ENCODE measurements around the gene SEPSECS. TPM values are rescaled to one million over a fixed set of nuclear protein-coding genes. Genes with fewer than 3 reads are reported as not detected.

Gene SEPSECS
- total RNA-seq (10 to 100 TPM; 18.5 to 18.7 TPM), total RNA-seq (8.2 to 65.3 (median 42.2) reads per million in 172 experiments)
- 10.4 TPM for polyA plus RNA-seq (2013, experiment 1 of 2)
- 12.8 TPM for polyA plus RNA-seq (2013, experiment 2 of 2)

GRCh38 chr4:25159837-25160713, at the start of gene SEPSECS:
Gene SEPSECS (minus strand): TSS chr4:25160449. CDS start chr4:25160369, 80 bp downstream.
- H3K4me3 ChIP-seq (ENCODE audit: low read length), result peak within 1 kb of the TSS; percentile 91
- H3K36me3 Mint-ChIP-seq (ENCODE audit: low read depth), result peaks cover 51% of the 10 kb centered on the region

GRCh38 chr4:25209702-25210101, 49.5 kb upstream of the SEPSECS start:
- no peak for ATAC-seq (ENCODE audit: poor library complexity)
- ChIA-PET CTCF (no interaction called here), POLR2A (no interaction called here)
- Mint-ChIP-seq H3K4me3 (no peak overlapping the region), H3K27ac (no peak overlapping the region), H3K36me3 (ENCODE audit: low read depth) (peaks cover 4% of the 10 kb centered on the region), H3K27me3 (no peaks in the 10 kb centered on the region), H3K4me1 (ENCODE audit: low read depth) (no peaks in the 10 kb centered on the region), H3K9me3 (peaks cover 20% of the 10 kb centered on the region)
- no peak overlapping the region for H3K4me3 ChIP-seq (ENCODE audit: low read length)
- H3K4me1 ChIP-seq (ENCODE audit: insufficient read depth, low read length), result no peaks in the 10 kb centered on the region
- intact Hi-C loops (cut with DNase I, micrococcal nuclease), result no loop called here
- no peak overlapping the region for H3K27ac ChIP-seq (ENCODE audit: low read depth in 1 of 2, low read length in 2 of 2)
- H3K36me3 ChIP-seq (ENCODE audit: insufficient read depth, low read length), result no peaks in the 10 kb centered on the region
- TF ChIP-seq CTCF (IDR thresholded peaks at IDR 0.05), result no peak
- peaks cover 0 to 10% of the 10 kb centered on the region in 2 experiments for H3K9me3 ChIP-seq (ENCODE audit: control insufficient read depth in 1 of 2, insufficient read depth in 1 of 2, low read length in 2 of 2)
- DNase-seq, result no peak
- no peaks in the 10 kb centered on the region for H3K27me3 ChIP-seq (ENCODE audit: control insufficient read depth in 1 of 2, insufficient read depth in 2 of 2, low read length in 2 of 2)

More at GRCh38 chr4:25159837-25160713, at the start of gene SEPSECS:
- peak within 1 kb of the TSS; percentile 93 for H3K4me3 Mint-ChIP-seq
- ChIA-PET CTCF (interaction anchor here (1.4 to 4.7 kb wide), 2 partner anchors 16 to 152 kb away, joined by 4 to 48 read pairs; partner anchors contain the start of gene ZCCHC4), POLR2A (interaction anchor here (0.5 to 5.0 kb wide), 15 partner anchors 9 to 1424 kb away, joined by 3 to 80 read pairs (median 3); partner anchors contain the start of genes ANAPC4, DHX15, PI4K2B and TBC1D19)
- ATAC-seq (ENCODE audit: poor library complexity) (peak; percentile 82), DNase-seq (peak; percentile 84 to 98 (median 92))
- H3K4me1 ChIP-seq (ENCODE audit: insufficient read depth, low read length), result peaks cover 26% of the 10 kb centered on the region
- H3K36me3 ChIP-seq (ENCODE audit: insufficient read depth, low read length), result peaks cover 19% of the 10 kb centered on the region
- H3K27me3 ChIP-seq (ENCODE audit: control insufficient read depth in 1 of 2, insufficient read depth in 2 of 2, low read length in 2 of 2), result no peaks in the 10 kb centered on the region
- peak within 1 kb of the TSS; percentile 97 to 98 for H3K27ac ChIP-seq (ENCODE audit: low read depth in 1 of 2, low read length in 2 of 2)
- no peaks in the 10 kb centered on the region for H3K9me3 ChIP-seq (ENCODE audit: control insufficient read depth in 1 of 2, insufficient read depth in 1 of 2, low read length in 2 of 2)
- H3K4me1 Mint-ChIP-seq (ENCODE audit: low read depth), result peaks cover 68% of the 10 kb centered on the region
- H3K27me3 Mint-ChIP-seq, result no peaks in the 10 kb centered on the region
- intact Hi-C loops (cut with DNase I, micrococcal nuclease), result loop anchor here (1.0 to 10.0 kb wide), 9 partner anchors 19 to 1157 kb away; partner anchors contain the start of genes ANAPC4 (in 2 of the 2), ZCCHC4 (in 2 of the 2) and SMIM20 (in 1 of the 2)
- H3K9me3 Mint-ChIP-seq, result no peaks in the 10 kb centered on the region
- H3K27ac Mint-ChIP-seq, result peak within 1 kb of the TSS; percentile 96
- no peak for TF ChIP-seq CTCF (IDR thresholded peaks at IDR 0.05)

GRCh38 chr4:25207997-25208396, 47.7 kb upstream of the SEPSECS start:
- Mint-ChIP-seq H3K27me3 (no peaks in the 10 kb centered on the region), H3K27ac (no peak overlapping the region), H3K4me1 (ENCODE audit: low read depth) (no peaks in the 10 kb centered on the region), H3K9me3 (peaks cover 23% of the 10 kb centered on the region), H3K36me3 (ENCODE audit: low read depth) (peaks cover 4% of the 10 kb centered on the region), H3K4me3 (no peak overlapping the region)
- no peaks in the 10 kb centered on the region for H3K4me1 ChIP-seq (ENCODE audit: insufficient read depth, low read length)
- ATAC-seq (ENCODE audit: poor library complexity), result no peak
- DNase-seq, result no peak
- H3K9me3 ChIP-seq (ENCODE audit: control insufficient read depth in 1 of 2, insufficient read depth in 1 of 2, low read length in 2 of 2), result peaks cover 0 to 10% of the 10 kb centered on the region in 2 experiments
- intact Hi-C loops (cut with DNase I, micrococcal nuclease), result no loop called here
- CTCF ChIA-PET, result no interaction called here
- no peak overlapping the region for H3K27ac ChIP-seq (ENCODE audit: low read depth in 1 of 2, low read length in 2 of 2)
- POLR2A ChIA-PET, result no interaction called here
- H3K36me3 ChIP-seq (ENCODE audit: insufficient read depth, low read length), result no peaks in the 10 kb centered on the region
- no peak overlapping the region for H3K4me3 ChIP-seq (ENCODE audit: low read length)
- no peaks in the 10 kb centered on the region for H3K27me3 ChIP-seq (ENCODE audit: control insufficient read depth in 1 of 2, insufficient read depth in 2 of 2, low read length in 2 of 2)
- TF ChIP-seq CTCF (IDR thresholded peaks at IDR 0.05), result no peak
